ENCODE measurements around the gene DZIP1L.

Gene DZIP1L

GRCh38 chr3:138036572-138036971 lies 78.8 kb downstream of the DZIP1L start:
- no peak for DNase-seq
- in situ Hi-C loops (cut with HindIII; ENCODE audit: low pct_ligation_motif_present, low sequenced_read_pairs) = no loop called here
- H3K27ac ChIP-seq = no peak overlapping the region
- TF ChIP-seq, protein P1, sequence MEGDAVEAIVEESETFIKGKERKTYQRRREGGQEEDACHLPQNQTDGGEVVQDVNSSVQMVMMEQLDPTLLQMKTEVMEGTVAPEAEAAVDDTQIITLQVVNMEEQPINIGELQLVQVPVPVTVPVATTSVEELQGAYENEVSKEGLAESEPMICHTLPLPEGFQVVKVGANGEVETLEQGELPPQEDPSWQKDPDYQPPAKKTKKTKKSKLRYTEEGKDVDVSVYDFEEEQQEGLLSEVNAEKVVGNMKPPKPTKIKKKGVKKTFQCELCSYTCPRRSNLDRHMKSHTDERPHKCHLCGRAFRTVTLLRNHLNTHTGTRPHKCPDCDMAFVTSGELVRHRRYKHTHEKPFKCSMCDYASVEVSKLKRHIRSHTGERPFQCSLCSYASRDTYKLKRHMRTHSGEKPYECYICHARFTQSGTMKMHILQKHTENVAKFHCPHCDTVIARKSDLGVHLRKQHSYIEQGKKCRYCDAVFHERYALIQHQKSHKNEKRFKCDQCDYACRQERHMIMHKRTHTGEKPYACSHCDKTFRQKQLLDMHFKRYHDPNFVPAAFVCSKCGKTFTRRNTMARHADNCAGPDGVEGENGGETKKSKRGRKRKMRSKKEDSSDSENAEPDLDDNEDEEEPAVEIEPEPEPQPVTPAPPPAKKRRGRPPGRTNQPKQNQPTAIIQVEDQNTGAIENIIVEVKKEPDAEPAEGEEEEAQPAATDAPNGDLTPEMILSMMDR (IDR thresholded peaks at IDR 0.05; ENCODE audit: low read depth, low read length, missing control alignments) = no peak
- no peak overlapping the region for H3K4me3 ChIP-seq (ENCODE audit: low read depth, low read length)
- no peaks in the 10 kb centered on the region for H3K27me3 ChIP-seq (replicated peaks)
- H3K36me3 ChIP-seq (replicated peaks) = no peaks in the 10 kb centered on the region

GRCh38 chr3:138034918-138035317 lies 80.5 kb downstream of the DZIP1L start:
- no peak for DNase-seq
- Histone ChIP-seq H3K4me3 (ENCODE audit: low read depth, low read length) (no peak overlapping the region), H3K27me3 (replicated peaks) (no peaks in the 10 kb centered on the region), H3K27ac (no peak overlapping the region), H3K36me3 (replicated peaks) (no peaks in the 10 kb centered on the region)
- in situ Hi-C loops (cut with HindIII; ENCODE audit: low pct_ligation_motif_present, low sequenced_read_pairs) = no loop called here
- TF ChIP-seq, protein P1 (IDR thresholded peaks at IDR 0.05; ENCODE audit: low read depth, low read length, missing control alignments) = no peak

DNA sequence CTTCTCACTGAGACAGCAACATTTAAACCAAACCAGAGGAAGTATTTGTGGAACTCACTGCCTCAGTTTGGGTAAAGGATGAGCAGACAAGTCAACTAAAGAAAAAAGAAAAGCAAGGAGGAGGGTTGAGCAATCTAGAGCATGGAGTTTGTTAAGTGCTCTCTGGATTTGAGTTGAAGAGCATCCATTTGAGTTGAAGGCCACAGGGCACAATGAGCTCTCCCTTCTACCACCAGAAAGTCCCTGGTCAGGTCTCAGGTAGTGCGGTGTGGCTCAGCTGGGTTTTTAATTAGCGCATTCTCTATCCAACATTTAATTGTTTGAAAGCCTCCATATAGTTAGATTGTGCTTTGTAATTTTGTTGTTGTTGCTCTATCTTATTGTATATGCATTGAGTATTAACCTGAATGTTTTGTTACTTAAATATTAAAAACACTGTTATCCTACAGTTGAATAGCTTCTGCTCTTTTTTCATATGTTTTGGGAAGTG lies 82.2 kb downstream of the DZIP1L start:
- DNase-seq = no peak
- Histone ChIP-seq H3K36me3 (replicated peaks) (no peaks in the 10 kb centered on the region), H3K27ac (no peak overlapping the region), H3K27me3 (replicated peaks) (no peaks in the 10 kb centered on the region), H3K4me3 (ENCODE audit: low read depth, low read length) (no peak overlapping the region)
- in situ Hi-C loops (cut with HindIII; ENCODE audit: low pct_ligation_motif_present, low sequenced_read_pairs) = no loop called here
- TF ChIP-seq, protein P1 (IDR thresholded peaks at IDR 0.05; ENCODE audit: low read depth, low read length, missing control alignments) = no peak

GRCh38 chr3:138032567-138032966 lies 82.8 kb downstream of the DZIP1L start:
- in situ Hi-C loops (cut with HindIII; ENCODE audit: low pct_ligation_motif_present, low sequenced_read_pairs) = no loop called here
- Histone ChIP-seq H3K4me3 (ENCODE audit: low read depth, low read length) (no peak overlapping the region), H3K36me3 (replicated peaks) (no peaks in the 10 kb centered on the region), H3K27ac (no peak overlapping the region), H3K27me3 (replicated peaks) (no peaks in the 10 kb centered on the region)
- no peak for DNase-seq
- TF ChIP-seq, protein P1 (IDR thresholded peaks at IDR 0.05; ENCODE audit: low read depth, low read length, missing control alignments) = no peak

GRCh38 chr3:138031536-138031935 lies 83.9 kb downstream of the DZIP1L start:
- TF ChIP-seq, protein P1 (IDR thresholded peaks at IDR 0.05; ENCODE audit: low read depth, low read length, missing control alignments) = no peak
- Histone ChIP-seq H3K36me3 (replicated peaks) (no peaks in the 10 kb centered on the region), H3K4me3 (ENCODE audit: low read depth, low read length) (no peak overlapping the region), H3K27ac (no peak overlapping the region), H3K27me3 (replicated peaks) (no peaks in the 10 kb centered on the region)
- in situ Hi-C loops (cut with HindIII; ENCODE audit: low pct_ligation_motif_present, low sequenced_read_pairs) = no loop called here
- no peak for DNase-seq

- TF ChIP-seq, protein P1 (IDR thresholded peaks at IDR 0.05; ENCODE audit: low read depth, low read length, missing control alignments) = no peak
- Histone ChIP-seq H3K36me3 (replicated peaks) (no peaks in the 10 kb centered on the region), H3K27me3 (replicated peaks) (no peaks in the 10 kb centered on the region), H3K27ac (no peak overlapping the region), H3K4me3 (ENCODE audit: low read depth, low read length) (no peak overlapping the region)
- in situ Hi-C loops (cut with HindIII; ENCODE audit: low pct_ligation_motif_present, low sequenced_read_pairs) = no loop called here
- DNase-seq = no peak
These were observed 84.6 kb downstream of the DZIP1L start for GRCh38 chr3:138030734-138031280.

All from brain microvascular endothelial cell (primary cell).